Progenitor cell of endocrine pancreas (in vitro differentiated cells): Measurements from ENCODE around the gene ALDOA. TPM values are rescaled to one million over a fixed set of nuclear protein-coding genes. Genes with fewer than 3 reads are reported as not detected.

Experiments used
- DNase-seq: peaks from one replicate; pipeline ENCODE4 v3.0.0; 2021; ENCODE audit warnings: low spot score; ENCODE audit not compliant: unreplicated experiment
- H3K27ac Mint-ChIP-seq: 2 replicates; pipeline ENCODE4 v1.8.0; 2021; ENCODE audit warnings: mild to moderate bottlenecking, moderate library complexity, mixed read lengths
- H3K27me3 Mint-ChIP-seq: 2 replicates; pipeline ENCODE4 v1.8.0; 2021; ENCODE audit warnings: mixed read lengths
- H3K36me3 Mint-ChIP-seq: 2 replicates; pipeline ENCODE4 v1.8.0; 2022; ENCODE audit warnings: mixed read lengths; ENCODE audit not compliant: insufficient read depth
- H3K4me1 Mint-ChIP-seq: 2 replicates; pipeline ENCODE4 v1.8.0; 2021; ENCODE audit warnings: low read depth, mixed read lengths
- H3K4me3 Mint-ChIP-seq: 2 replicates; pipeline ENCODE4 v1.8.0; 2021; ENCODE audit warnings: low read depth, mild to moderate bottlenecking, moderate library complexity, mixed read lengths
- H3K9me3 Mint-ChIP-seq: 2 replicates; pipeline ENCODE4 v1.8.0; 2021; ENCODE audit warnings: low read depth, mixed read lengths
- total RNA-seq: library from RNA; stranded (reverse); gene quantifications from 2 replicates; pipeline ENCODE4 v1.2.1, GENCODE V29; 2021
- TF ChIP-seq, protein P1 (sequence below): fragments of 200-600 bp; sonication (generic); IDR thresholded peaks from one replicate; pipeline ENCODE4 v1.5.0; 2021; ENCODE audit warnings: antibody characterized with exemption, mild to moderate bottlenecking; ENCODE audit not compliant: unreplicated experiment

The ALDOA gene
- total RNA-seq, 1 donor from 2014 or later: 273 TPM

DNA sequence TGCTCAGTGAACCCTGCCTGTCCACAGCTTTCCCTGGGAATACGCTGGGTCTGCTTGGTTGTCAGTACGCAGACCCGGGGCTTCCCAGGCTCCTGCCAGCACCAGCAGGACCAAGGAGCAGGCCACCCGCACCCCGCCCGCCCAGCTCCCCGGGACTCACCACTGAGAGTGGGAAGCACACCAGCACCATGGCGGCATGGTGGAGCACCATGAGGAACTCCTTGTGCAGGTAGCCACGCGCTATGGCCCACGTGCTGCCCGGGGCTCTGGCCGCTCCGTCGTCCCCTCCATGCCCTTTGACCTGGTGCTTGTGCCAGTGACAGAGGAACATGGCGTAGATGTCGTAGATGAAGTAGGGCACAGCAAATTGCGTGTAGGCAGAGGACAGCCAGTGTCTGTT lies 39.1 kb upstream of the ALDOA start:
- H3K36me3 Mint-ChIP-seq: no peaks in the 10 kb centered on the region
- peaks cover 47% of the 10 kb centered on the region for H3K27me3 Mint-ChIP-seq
- H3K4me1 Mint-ChIP-seq: no peaks in the 10 kb centered on the region
- no peaks in the 10 kb centered on the region for H3K9me3 Mint-ChIP-seq
- no peak overlapping the region for H3K27ac Mint-ChIP-seq
- no peak for DNase-seq
- TF ChIP-seq, protein P1, sequence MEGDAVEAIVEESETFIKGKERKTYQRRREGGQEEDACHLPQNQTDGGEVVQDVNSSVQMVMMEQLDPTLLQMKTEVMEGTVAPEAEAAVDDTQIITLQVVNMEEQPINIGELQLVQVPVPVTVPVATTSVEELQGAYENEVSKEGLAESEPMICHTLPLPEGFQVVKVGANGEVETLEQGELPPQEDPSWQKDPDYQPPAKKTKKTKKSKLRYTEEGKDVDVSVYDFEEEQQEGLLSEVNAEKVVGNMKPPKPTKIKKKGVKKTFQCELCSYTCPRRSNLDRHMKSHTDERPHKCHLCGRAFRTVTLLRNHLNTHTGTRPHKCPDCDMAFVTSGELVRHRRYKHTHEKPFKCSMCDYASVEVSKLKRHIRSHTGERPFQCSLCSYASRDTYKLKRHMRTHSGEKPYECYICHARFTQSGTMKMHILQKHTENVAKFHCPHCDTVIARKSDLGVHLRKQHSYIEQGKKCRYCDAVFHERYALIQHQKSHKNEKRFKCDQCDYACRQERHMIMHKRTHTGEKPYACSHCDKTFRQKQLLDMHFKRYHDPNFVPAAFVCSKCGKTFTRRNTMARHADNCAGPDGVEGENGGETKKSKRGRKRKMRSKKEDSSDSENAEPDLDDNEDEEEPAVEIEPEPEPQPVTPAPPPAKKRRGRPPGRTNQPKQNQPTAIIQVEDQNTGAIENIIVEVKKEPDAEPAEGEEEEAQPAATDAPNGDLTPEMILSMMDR: no peak
- no peak overlapping the region for H3K4me3 Mint-ChIP-seq

DNA sequence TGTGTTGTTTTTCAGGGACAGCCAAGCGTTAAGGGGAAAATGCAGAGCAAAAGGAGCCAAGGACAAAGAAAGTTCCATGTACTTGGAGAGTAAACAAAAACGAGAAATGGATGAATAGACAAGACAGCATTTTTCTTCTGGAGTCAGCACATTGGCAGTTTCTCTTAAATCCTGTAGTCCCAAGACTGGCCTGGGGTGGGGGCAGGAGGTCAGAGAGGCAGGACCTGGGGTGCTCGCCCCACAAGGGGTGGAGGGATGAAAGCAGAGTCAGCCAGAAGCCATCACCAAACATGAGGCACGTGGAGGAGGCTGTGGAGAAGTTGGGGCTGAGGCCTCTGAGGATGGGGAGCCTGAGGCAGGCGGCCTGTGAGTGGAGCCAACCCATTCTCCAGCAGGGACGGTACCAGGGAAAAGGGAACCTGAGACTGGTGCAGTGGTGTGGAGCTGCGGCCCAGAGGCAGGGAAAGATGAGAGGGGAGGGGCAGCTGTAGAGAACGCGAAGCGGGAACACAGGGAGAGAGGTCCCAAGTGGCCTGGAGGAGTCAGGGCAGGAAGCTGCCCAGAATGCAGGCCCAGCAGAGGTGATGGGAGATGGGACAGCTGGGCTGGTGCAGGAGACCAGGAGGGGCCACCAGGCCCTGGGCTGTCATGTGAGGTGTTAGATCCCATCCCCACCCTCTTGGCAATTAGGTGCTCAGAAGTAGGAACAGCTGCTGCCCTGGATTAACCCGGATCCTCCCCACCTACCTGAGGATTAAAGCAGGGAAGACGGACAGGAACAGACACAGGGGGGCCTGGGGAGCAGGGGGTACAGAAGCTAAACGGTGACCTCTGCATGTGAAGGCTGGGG lies 37.7 kb upstream of the ALDOA start:
- Mint-ChIP-seq H3K9me3 (no peaks in the 10 kb centered on the region), H3K4me3 (no peak overlapping the region), H3K27me3 (peaks cover 58% of the 10 kb centered on the region), H3K4me1 (no peaks in the 10 kb centered on the region), H3K36me3 (no peaks in the 10 kb centered on the region), H3K27ac (no peak overlapping the region)
- DNase-seq: no peak
- TF ChIP-seq, protein P1: no peak

DNA sequence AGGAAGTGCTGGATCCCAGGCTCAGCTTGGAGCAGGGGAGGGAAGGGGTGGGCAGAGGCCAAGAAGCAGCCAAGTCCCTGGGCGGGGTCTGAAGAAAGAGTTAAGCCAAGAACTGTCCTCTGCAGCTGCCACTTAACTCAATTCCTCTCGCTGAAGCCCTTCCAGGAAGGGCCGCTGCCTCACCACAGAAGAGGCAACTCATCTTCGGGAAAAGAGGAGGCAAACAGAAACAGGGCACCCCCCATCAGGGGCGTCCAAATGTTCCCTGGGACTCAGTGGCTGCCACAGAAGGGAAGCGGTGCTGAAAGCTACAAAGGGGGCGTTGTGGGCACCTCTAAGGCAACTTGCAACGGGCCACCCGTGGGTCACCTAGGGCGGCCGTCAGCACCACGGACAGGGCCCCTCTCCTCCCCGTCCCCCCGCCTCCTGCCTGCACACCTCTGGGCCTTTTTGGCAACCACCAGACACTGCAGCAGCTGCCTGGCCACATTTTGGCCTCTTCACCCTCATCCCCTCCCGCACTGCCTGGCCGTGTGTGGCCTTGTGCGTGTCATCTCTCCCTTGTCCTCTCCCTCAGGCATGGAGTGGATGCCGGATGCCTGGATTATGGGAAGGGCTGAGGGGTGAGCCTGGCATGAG lies 37.0 kb upstream of the ALDOA start:
- Mint-ChIP-seq H3K27me3 (peaks cover 63% of the 10 kb centered on the region), H3K36me3 (no peaks in the 10 kb centered on the region), H3K4me1 (no peaks in the 10 kb centered on the region), H3K4me3 (no peak overlapping the region), H3K9me3 (no peaks in the 10 kb centered on the region), H3K27ac (no peak overlapping the region)
- peak; percentile 64 for DNase-seq
- TF ChIP-seq, protein P1: no peak

DNA sequence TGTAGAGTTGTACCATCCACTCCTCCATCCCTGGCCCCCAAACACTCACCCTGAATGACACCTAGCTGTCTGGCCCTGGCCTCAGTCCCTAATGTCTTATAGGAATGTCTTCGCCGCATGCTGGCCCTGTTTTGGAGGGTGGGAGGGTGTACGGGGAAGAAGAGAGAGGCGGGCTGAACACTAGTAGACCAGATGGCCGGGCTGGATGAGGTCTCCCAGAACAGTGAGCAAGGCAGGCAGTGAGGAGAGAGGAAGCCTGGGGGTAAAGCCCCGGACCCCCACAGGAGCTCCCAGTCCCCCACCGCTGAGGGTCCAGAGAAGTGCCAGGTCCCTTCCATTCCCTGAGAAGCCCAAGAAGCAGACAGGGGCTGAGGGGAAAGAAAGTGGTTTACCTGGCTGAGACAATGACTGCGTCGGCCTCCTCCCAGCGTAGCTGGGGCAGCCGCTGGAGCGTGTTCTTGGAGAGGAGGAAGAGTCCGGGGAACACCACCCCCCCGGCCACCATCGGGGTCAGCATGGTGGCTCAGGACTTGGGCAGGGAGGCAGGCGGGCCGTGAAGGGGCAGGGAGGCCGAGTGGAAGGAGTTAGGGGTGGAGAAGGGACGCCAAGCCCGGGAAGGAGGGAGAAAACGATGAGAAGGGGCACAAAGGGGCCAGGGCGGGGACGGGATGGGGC lies 35.4 kb upstream of the ALDOA start:
- no peak for DNase-seq
- peak overlapping the region; percentile 42 for H3K4me3 Mint-ChIP-seq
- H3K36me3 Mint-ChIP-seq: no peaks in the 10 kb centered on the region
- no peak overlapping the region for H3K27ac Mint-ChIP-seq
- no peaks in the 10 kb centered on the region for H3K4me1 Mint-ChIP-seq
- TF ChIP-seq, protein P1: no peak
- H3K9me3 Mint-ChIP-seq: no peaks in the 10 kb centered on the region
- H3K27me3 Mint-ChIP-seq: peaks cover 63% of the 10 kb centered on the region

DNA sequence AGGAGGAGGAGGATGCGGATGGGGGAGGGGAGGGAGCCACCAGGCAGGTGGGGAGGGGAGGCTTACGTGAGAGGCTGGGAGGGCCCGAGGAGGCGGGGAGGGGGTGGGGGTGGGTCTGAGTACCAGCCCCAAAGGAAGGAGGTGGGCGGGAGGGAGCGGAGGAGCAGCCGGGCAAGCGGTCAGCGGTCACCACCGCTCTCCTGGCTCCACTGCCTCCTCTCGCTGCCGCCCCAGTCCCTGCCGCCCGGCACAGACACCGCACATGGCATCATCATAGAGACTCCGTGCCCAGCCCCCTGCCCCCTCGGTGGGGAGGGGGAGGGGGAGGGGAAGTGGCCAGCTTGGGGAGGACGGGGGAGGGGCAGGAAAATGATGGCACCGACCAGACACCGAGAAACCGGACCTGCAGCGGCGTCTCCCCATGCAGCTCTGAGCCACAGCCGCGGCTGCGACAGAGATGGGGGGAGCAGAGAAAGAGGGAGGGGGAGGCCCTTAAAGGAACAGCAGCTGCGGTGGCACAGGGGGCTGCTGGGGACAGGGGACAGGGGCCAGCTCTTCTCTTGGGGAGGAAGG lies 34.6 kb upstream of the ALDOA start, which contains the start of gene TLCD3B:
TLCD3B (minus strand) TSS at position 431 of the 573 bp plus-strand sequence. CDS start 744 bp downstream, outside the sequence.
- Mint-ChIP-seq H3K27me3 (peaks cover 70% of the 10 kb centered on the region), H3K4me3 (peak within 1 kb of the TSS; percentile 42), H3K36me3 (no peaks in the 10 kb centered on the region), H3K4me1 (no peaks in the 10 kb centered on the region), H3K9me3 (no peaks in the 10 kb centered on the region), H3K27ac (no peak within 1 kb of the TSS)
- DNase-seq: no peak
- TF ChIP-seq, protein P1: no peak
